ENCODE data around the gene LYPD8. TPM values are rescaled to one million over a fixed set of nuclear protein-coding genes. Genes with fewer than 3 reads are reported as not detected.

Gene LYPD8
- total and polyA plus RNA-seq, 12 donors, result not detected

DNA sequence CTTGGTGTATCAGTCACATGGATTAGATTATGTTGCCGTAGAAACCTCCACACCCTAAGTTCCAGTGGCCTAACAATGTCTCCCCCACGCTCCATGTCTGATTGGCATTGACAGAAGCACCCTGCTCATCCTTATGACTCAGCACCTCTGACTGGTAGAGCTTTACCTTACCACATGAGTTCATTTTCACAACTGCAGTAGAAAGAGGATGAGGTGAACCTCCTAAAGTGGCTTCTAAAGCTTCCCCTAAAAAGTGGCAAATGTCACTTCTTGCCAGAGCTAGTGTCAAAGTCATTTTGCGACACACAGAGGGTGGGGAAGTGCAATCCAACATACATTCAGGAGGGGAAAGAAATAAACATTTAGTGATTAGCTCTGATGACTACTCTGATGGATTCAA, 30.6 kb upstream of the LYPD8 start:
- DNase-seq (no peak), ATAC-seq (no peak)
- Histone ChIP-seq H3K27me3 (peaks cover 0 to 16% (median 3%) of the 10 kb centered on the region in 7 donors), H3K36me3 (no peaks in the 10 kb centered on the region), H3K9me3 (peaks cover 0 to 4% (median 0%) of the 10 kb centered on the region in 11 donors), H3K4me1 (peaks cover 0 to 15% (median 0%) of the 10 kb centered on the region in 9 donors), H3K4me3 (no peak overlapping the region), H3K27ac (no peak overlapping the region)
- WGBS, 2 donors, result 71 to 73% methylated on average over 3 of the region's 3 CpGs
- TF ChIP-seq, protein P1, sequence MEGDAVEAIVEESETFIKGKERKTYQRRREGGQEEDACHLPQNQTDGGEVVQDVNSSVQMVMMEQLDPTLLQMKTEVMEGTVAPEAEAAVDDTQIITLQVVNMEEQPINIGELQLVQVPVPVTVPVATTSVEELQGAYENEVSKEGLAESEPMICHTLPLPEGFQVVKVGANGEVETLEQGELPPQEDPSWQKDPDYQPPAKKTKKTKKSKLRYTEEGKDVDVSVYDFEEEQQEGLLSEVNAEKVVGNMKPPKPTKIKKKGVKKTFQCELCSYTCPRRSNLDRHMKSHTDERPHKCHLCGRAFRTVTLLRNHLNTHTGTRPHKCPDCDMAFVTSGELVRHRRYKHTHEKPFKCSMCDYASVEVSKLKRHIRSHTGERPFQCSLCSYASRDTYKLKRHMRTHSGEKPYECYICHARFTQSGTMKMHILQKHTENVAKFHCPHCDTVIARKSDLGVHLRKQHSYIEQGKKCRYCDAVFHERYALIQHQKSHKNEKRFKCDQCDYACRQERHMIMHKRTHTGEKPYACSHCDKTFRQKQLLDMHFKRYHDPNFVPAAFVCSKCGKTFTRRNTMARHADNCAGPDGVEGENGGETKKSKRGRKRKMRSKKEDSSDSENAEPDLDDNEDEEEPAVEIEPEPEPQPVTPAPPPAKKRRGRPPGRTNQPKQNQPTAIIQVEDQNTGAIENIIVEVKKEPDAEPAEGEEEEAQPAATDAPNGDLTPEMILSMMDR (IDR thresholded peaks at IDR 0.05), result no peak
- intact Hi-C loops (cut with DNase I), result no loop called here

DNA sequence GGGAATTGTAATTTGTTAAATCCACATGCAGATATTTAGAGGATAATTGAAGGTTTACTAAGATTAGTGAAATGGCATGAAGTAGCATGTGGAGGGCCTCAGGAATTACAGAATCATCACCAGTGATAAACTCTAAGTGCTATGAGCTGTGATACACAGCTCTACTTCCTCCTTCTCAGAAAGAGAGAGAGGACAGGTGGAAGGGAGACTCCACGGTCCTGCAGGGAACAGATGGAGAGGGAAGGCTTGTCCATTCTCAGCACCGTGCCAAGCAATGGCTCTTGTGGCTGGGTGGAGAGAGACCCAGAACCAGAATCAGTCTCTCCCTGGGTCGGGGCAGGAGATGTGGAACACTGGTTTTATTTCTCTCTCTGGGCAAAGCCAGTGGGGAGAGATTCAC, 27.8 kb upstream of the LYPD8 start:
- Histone ChIP-seq H3K27me3 (peaks cover 0 to 10% (median 3%) of the 10 kb centered on the region in 7 donors), H3K9me3 (peaks cover 0 to 11% (median 0%) of the 10 kb centered on the region in 11 donors), H3K36me3 (no peaks in the 10 kb centered on the region), H3K4me3 (no peak overlapping the region), H3K4me1 (peaks cover 0 to 19% (median 0%) of the 10 kb centered on the region in 9 donors), H3K27ac (no peak overlapping the region)
- ATAC-seq (no peak), DNase-seq (no peak)
- TF ChIP-seq, protein P1 (IDR thresholded peaks at IDR 0.05), result no peak
- WGBS, 2 donors, result 60 to 64% methylated on average over 3 of the region's 3 CpGs
- intact Hi-C loops (cut with DNase I), result no loop called here

DNA sequence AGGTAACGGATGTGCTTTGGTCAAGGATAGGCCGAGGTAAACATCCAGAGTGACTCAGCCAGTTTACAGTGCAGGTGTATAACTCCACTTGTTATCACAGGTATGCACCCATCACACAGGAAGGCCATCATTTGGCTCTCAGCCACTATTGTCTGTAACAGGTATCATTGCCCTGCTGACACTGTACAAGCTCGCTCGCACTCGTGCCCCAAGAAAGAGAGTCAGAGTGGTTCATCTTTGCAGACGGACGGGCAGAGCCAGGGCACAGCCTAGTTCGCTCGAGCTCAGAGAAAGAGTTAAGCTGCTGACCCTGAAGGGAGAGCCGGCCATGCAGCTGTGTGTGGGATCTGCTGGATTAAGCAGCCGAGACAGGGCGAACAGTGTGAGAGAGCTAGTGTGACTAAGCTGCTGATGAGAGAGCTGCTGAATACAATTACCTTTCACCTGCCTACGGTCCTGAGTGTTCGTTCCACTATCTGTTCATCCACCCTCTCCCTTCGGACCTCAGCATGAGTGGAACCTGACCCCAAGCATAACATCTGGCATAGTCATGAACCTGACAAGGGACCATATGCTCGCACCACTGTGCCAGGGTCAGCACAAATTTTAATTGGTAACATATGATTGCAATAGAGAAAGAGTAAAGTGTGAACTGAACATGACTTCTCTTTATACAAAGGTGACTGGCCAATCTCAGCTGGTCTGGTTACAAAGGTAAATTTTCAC, 27.0 kb upstream of the LYPD8 start:
- Histone ChIP-seq H3K27me3 (peaks cover 0 to 10% (median 3%) of the 10 kb centered on the region in 7 donors), H3K4me1 (peaks cover 0 to 19% (median 0%) of the 10 kb centered on the region in 9 donors), H3K36me3 (no peaks in the 10 kb centered on the region), H3K9me3 (peaks cover 0 to 11% (median 0%) of the 10 kb centered on the region in 11 donors), H3K4me3 (no peak overlapping the region), H3K27ac (no peak overlapping the region)
- ATAC-seq (no peak), DNase-seq (no peak)
- TF ChIP-seq, protein P1 (IDR thresholded peaks at IDR 0.05), result no peak
- WGBS, 2 donors, result 84 to 86% methylated on average over 16 of the region's 16 CpGs
- intact Hi-C loops (cut with DNase I), result no loop called here

DNA sequence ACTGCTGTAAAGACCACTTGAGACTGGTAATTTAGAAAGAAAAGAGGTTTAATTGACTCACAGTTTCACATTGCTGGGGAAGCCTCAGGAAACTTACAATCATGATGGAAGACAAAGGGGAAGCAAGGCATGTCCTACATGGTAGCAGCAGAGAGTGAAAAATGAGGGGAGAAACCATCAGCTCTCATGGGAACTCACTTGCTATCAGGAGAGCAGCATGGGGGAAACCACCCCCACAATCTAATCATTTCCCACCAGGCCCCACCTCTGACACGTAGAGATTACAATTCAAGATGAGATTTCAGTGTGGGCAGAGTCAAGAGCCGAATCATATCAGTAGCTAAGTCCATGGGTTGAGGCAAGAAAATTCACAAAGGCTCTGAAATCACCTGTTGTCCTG, 23.8 kb upstream of the LYPD8 start:
- no peak overlapping the region for H3K4me3 ChIP-seq
- ATAC-seq (no peak), DNase-seq (no peak)
- TF ChIP-seq, protein P1 (IDR thresholded peaks at IDR 0.05), result no peak
- peaks cover 0 to 4% (median 0%) of the 10 kb centered on the region in 9 donors for H3K4me1 ChIP-seq
- peaks cover 0 to 15% (median 3%) of the 10 kb centered on the region in 7 donors for H3K27me3 ChIP-seq
- H3K9me3 ChIP-seq, result peaks cover 0 to 20% (median 7%) of the 10 kb centered on the region in 11 donors
- 50 to 56% methylated on average over 2 of the region's 2 CpGs for WGBS, 2 donors
- H3K36me3 ChIP-seq, result no peaks in the 10 kb centered on the region
- H3K27ac ChIP-seq, result peak overlapping the region in 1 of 10 donors; percentile 1
- intact Hi-C loops (cut with DNase I), result no loop called here
